IMR-90 (cell line): Measurements from ENCODE around the gene COL9A2. TPM values are rescaled to one million over a fixed set of nuclear protein-coding genes. Genes with fewer than 3 reads are reported as not detected.
A peak's percentile ranks its signal among the peaks of the same experiment; 100 is the strongest.

Source experiments
- ATAC-seq: fragments of 200-7000 bp; cut with Tn5 transposase; 2 replicates; pipeline ENCODE4 v1.9.1; 2020; ENCODE audit warnings: low read depth, mild to moderate bottlenecking, moderate library complexity
- BruUV-seq: library from RNA; stranded (reverse); fragments of 400-500 nt; replicated peaks from 2 replicates; lab custom pipeline; 2021; lab: Mats Ljungman, UMichigan
- CTCF ChIA-PET: fragments of 300-600 bp; formaldehyde crosslinking; extraction: SDS; loops from one replicate; lab custom pipeline; 2021; ENCODE audit warnings: antibody characterized with exemption; lab: Yijun Ruan, JAX
- POLR2A ChIA-PET: fragments of 300-600 bp; sonication (Branson Sonifier 250); formaldehyde crosslinking; loops from one replicate; lab custom pipeline; 2022; ENCODE audit warnings: antibody characterized with exemption; ENCODE audit not compliant: unreplicated experiment; lab: Charles Lee
- DNase-seq: peaks from one replicate; pipeline ENCODE4 v3.0.0; 2013
- H2AFZ ChIP-seq: replicated peaks from 2 replicates; pipeline ENCODE3; 2013; ENCODE audit warnings: low read length, mild to moderate bottlenecking; ENCODE audit not compliant: poor library complexity
- H2AK5ac ChIP-seq: 2 replicates; pipeline ENCODE4 v1.6.1; 2013; ENCODE audit warnings: low read depth, low read length, inconsistent platforms
- H2AK9ac ChIP-seq: replicated peaks from 2 replicates; pipeline ENCODE3; 2013; ENCODE audit warnings: mild to moderate bottlenecking, low read depth, low read length, moderate library complexity; ENCODE audit not compliant: poor library complexity
- H2BK120ac ChIP-seq: 2 replicates; pipeline ENCODE4 v1.6.1; 2013; ENCODE audit warnings: low read depth, low read length, inconsistent platforms
- H2BK15ac ChIP-seq: 3 replicates; pipeline ENCODE4 v1.6.1; 2013; ENCODE audit warnings: low read depth, low read length, inconsistent platforms
- H2BK20ac ChIP-seq: 2 replicates; pipeline ENCODE4 v1.6.1; 2013; ENCODE audit warnings: low read depth, mild to moderate bottlenecking, inconsistent platforms, low read length, moderate library complexity
- H2BK5ac ChIP-seq: 2 replicates; pipeline ENCODE4 v1.6.1; 2013; ENCODE audit warnings: mild to moderate bottlenecking, low read depth, low read length, inconsistent platforms; ENCODE audit not compliant: poor library complexity, severe bottlenecking
- H3K14ac ChIP-seq: replicated peaks from 2 replicates; pipeline ENCODE4 v1.6.1; 2013; ENCODE audit warnings: low read depth, low read length, inconsistent platforms
- H3K18ac ChIP-seq: 2 replicates; pipeline ENCODE4 v1.6.1; 2013; ENCODE audit warnings: low read depth, low read length, control low read depth
- H3K23ac ChIP-seq: 2 replicates; pipeline ENCODE4 v1.6.1; 2013; ENCODE audit warnings: low read depth, low read length, inconsistent platforms
- H3K27ac ChIP-seq: 2 replicates; pipeline ENCODE4 v1.5.1; 2013; ENCODE audit warnings: mild to moderate bottlenecking, control low read depth, low read length; ENCODE audit not compliant: insufficient read depth
- H3K27me3 ChIP-seq: 2 replicates; pipeline ENCODE4 v1.6.1; 2013; ENCODE audit warnings: low read length; ENCODE audit not compliant: control insufficient read depth, insufficient read depth
- H3K36me3 ChIP-seq: 2 replicates; pipeline ENCODE4 v1.6.1; 2013; ENCODE audit warnings: low read length, mixed read lengths; ENCODE audit not compliant: control insufficient read depth, insufficient read depth
- H3K4ac ChIP-seq: 2 replicates; pipeline ENCODE4 v1.6.1; 2013; ENCODE audit warnings: low read depth, low read length, inconsistent platforms
- H3K4me1 ChIP-seq: 2 replicates; pipeline ENCODE4 v1.6.1; 2013; ENCODE audit warnings: low read length, mixed read lengths; ENCODE audit not compliant: control insufficient read depth, insufficient read depth
- H3K4me2 ChIP-seq: 2 replicates; pipeline ENCODE4 v1.6.1; 2013; ENCODE audit warnings: low read depth, mild to moderate bottlenecking, control low read depth, low read length, moderate library complexity
- H3K4me3 ChIP-seq: 2 replicates; pipeline ENCODE4 v1.5.1; 2013; ENCODE audit warnings: low read depth, mild to moderate bottlenecking, control low read depth, low read length, moderate library complexity; ENCODE audit not compliant: insufficient read depth
- H3K56ac ChIP-seq: 2 replicates; pipeline ENCODE4 v1.6.1; 2013; ENCODE audit warnings: low read length, inconsistent platforms; ENCODE audit not compliant: insufficient read depth; ENCODE audit errors: extremely low read depth
- H3K79me1 ChIP-seq, 2 experiments: 2 replicates each; pipeline ENCODE4 v1.6.1; 2013; ENCODE audit warnings: low read length in 2 of 2, inconsistent platforms in 1 of 2, low read depth in 1 of 2
- H3K9ac ChIP-seq: 2 replicates; pipeline ENCODE4 v1.6.1; 2013; ENCODE audit warnings: low read depth, low read length, control low read depth
- H3K9me1 ChIP-seq: 2 replicates; pipeline ENCODE4 v1.6.1; 2013; ENCODE audit warnings: low read length, inconsistent platforms; ENCODE audit not compliant: insufficient read depth
- H3K9me3 ChIP-seq: 2 replicates; pipeline ENCODE4 v1.6.1; 2013; ENCODE audit warnings: low read length; ENCODE audit not compliant: control insufficient read depth, insufficient read depth
- H4K20me1 ChIP-seq: 2 replicates; pipeline ENCODE4 v1.6.1; 2013; ENCODE audit warnings: low read length, inconsistent platforms; ENCODE audit not compliant: insufficient read depth
- H4K5ac ChIP-seq: 2 replicates; pipeline ENCODE4 v1.6.1; 2013; ENCODE audit warnings: mild to moderate bottlenecking, low read depth, low read length, control low read depth
- H4K8ac ChIP-seq, 2 experiments: 2 replicates each; pipeline ENCODE4 v1.6.1; 2013; ENCODE audit warnings: low read depth in 2 of 2, low read length in 2 of 2, control low read depth in 1 of 2, inconsistent platforms in 1 of 2
- H4K91ac ChIP-seq: 2 replicates; pipeline ENCODE4 v1.6.1; 2013; ENCODE audit warnings: low read depth, low read length, inconsistent platforms; ENCODE audit not compliant: insufficient read depth
- BHLHE40 ChIP-seq: fragments of 150-350 bp; IDR thresholded peaks from 2 replicates; pipeline ENCODE4 v1.6.1; 2016; ENCODE audit warnings: mild to moderate bottlenecking, low read depth, low read length
- CEBPB ChIP-seq: IDR thresholded peaks from 2 replicates; pipeline ENCODE4 v1.6.1; 2012; ENCODE audit warnings: low read depth, low read length, improper control_type of control experiment
- CHD1 ChIP-seq: IDR thresholded peaks from 2 replicates; pipeline ENCODE4 v1.6.1; 2012; ENCODE audit warnings: low read depth, low read length, improper control_type of control experiment
- ELK1 ChIP-seq: fragments of 150-350 bp; IDR thresholded peaks from 2 replicates; pipeline ENCODE4 v1.6.1; 2016; ENCODE audit warnings: low read depth, mild to moderate bottlenecking, low read length, moderate library complexity, borderline replicate concordance
- MAFK ChIP-seq: IDR thresholded peaks from 2 replicates; pipeline ENCODE4 v1.6.1; 2012; ENCODE audit warnings: low read depth, low read length, improper control_type of control experiment
- MAZ ChIP-seq: IDR thresholded peaks from 2 replicates; pipeline ENCODE4 v1.6.1; 2012; ENCODE audit warnings: low read depth, mild to moderate bottlenecking, low read length, improper control_type of control experiment, moderate library complexity, borderline replicate concordance
- MXI1 ChIP-seq: IDR thresholded peaks from 2 replicates; pipeline ENCODE4 v1.6.1; 2012; ENCODE audit warnings: low read depth, mild to moderate bottlenecking, low read length, moderate library complexity, borderline replicate concordance
- POLR2A ChIP-seq: IDR thresholded peaks from 2 replicates; pipeline ENCODE4 v1.6.1; 2012; ENCODE audit warnings: mild to moderate bottlenecking, low read depth, low read length
- RAD21 ChIP-seq: IDR thresholded peaks from 2 replicates; pipeline ENCODE4 v1.6.1; 2012; ENCODE audit warnings: low read length, improper control_type of control experiment
- RFX5 ChIP-seq: IDR thresholded peaks from 2 replicates; pipeline ENCODE4 v1.8.0; 2012; ENCODE audit warnings: low read depth, mild to moderate bottlenecking, low read length, moderate library complexity
- SMC3 ChIP-seq: fragments of 150-350 bp; IDR thresholded peaks from 2 replicates; pipeline ENCODE4 v1.6.1; 2016; ENCODE audit warnings: low read depth, mild to moderate bottlenecking, antibody characterized with exemption, low read length, moderate library complexity
- USF2 ChIP-seq: fragments of 150-350 bp; IDR thresholded peaks from 2 replicates; pipeline ENCODE4 v1.6.1; 2017; ENCODE audit warnings: mild to moderate bottlenecking, antibody characterized with exemption, low read length, low read depth
- WGBS, 2 experiments: methylation state at CpG; one replicate each; pipeline versions ENCODE4 v1.1.5 to v1.1.7; 2013; ENCODE audit warnings: missing lambda C conversion rate in 2 of 2; ENCODE audit not compliant: insufficient read length in 1 of 2; ENCODE audit errors: extremely low coverage in 2 of 2; 5-methylcytosine and 5-hydroxymethylcytosine counted together
- dilution Hi-C: fragments of 300-500 bp; cut with HindIII; formaldehyde crosslinking; loops from one replicate; pipeline ENCODE4 v1.14.3; 2018; ENCODE audit warnings: low sequenced_read_pairs; ENCODE audit not compliant: unreplicated experiment
- in situ Hi-C: fragments of 300-500 bp; cut with MboI; formaldehyde crosslinking; loops from 3 replicates; pipeline ENCODE4 v1.14.3; 2019; ENCODE audit warnings: low sequenced_read_pairs, inconsistent platforms, mixed read lengths
- intact Hi-C: fragments of 100-400 bp; cut with micrococcal nuclease; formaldehyde crosslinking; loops from 2 replicates; pipeline ENCODE4 v1.10.0; 2022
- polyA plus RNA-seq, 3 experiments: library from polyadenylated mRNA; depleted of rRNA; stranded (reverse); fragments of >200 nt; gene quantifications; 2 replicates each; pipeline ENCODE4 v1.2.3, GENCODE V29; 2012; ENCODE audit warnings: low replicate concordance in 1 of 3
- total RNA-seq: library from RNA; depleted of rRNA; stranded (reverse); fragments of >200 nt; gene quantifications from 2 replicates; pipeline ENCODE4 v1.2.3, GENCODE V29; 2012

Gene COL9A2
- total and polyA plus RNA-seq, 2 of the 4 experiments (the other 2 are of a cell fraction), result 0.90 to 1.6 TPM

- TF ChIP-seq MAZ (no peak), CEBPB (no peak)
Observed at GRCh38 chr1:40313958-40314720, 2.9 kb downstream of the COL9A2 start (continued).

- CTCF ChIA-PET, result interaction anchor here (1.1 kb wide), 1 partner anchor 170 kb away, joined by 3 read pairs; no protein-coding TSS in a partner anchor
- TF ChIP-seq CHD1 (no peak), USF2 (no peak), RFX5 (no peak), POLR2A (no peak), SMC3 (no peak), ELK1 (no peak), RAD21 (no peak), MXI1 (no peak), CEBPB (no peak), MAFK (no peak), BHLHE40 (no peak)
Observed at GRCh38 chr1:40313329-40313957, 3.6 kb downstream of the COL9A2 start.

More at GRCh38 chr1:40313329-40313957, 3.6 kb downstream of the COL9A2 start:
- 86% methylated on average over 1 of the region's 5 CpGs; no CpG with 5 or more reads in 1 of the 2 experiments for WGBS, 2 experiments
- Histone ChIP-seq H4K20me1 (no peaks in the 10 kb centered on the region), H3K4ac (0 out of 2 replicates have a peak overlapping the region, but pooled peaks have one; percentile 16), H3K36me3 (no peaks in the 10 kb centered on the region), H2BK15ac (peak overlapping the region; percentile 41; the same call in 1 of the 3 replicates), H3K4me3 (no peak overlapping the region), H3K79me1 (no peaks in the 10 kb centered on the region), H2BK5ac (no peak overlapping the region), H2BK120ac (no peak overlapping the region), H4K8ac (no peak overlapping the region), H3K14ac (no peak overlapping the region; the same call in 1 of the 2 replicates), H2AK5ac (no peak overlapping the region), H3K4me1 (peaks cover 13% of the 10 kb centered on the region; the same call in 1 of the 2 replicates), H3K56ac (no peak overlapping the region), H3K9ac (no peak overlapping the region), H3K4me2 (no peak overlapping the region), H2BK20ac (no peak overlapping the region), H3K9me1 (peaks cover 3% of the 10 kb centered on the region; the same call in 1 of the 2 replicates), H3K9me3 (no peaks in the 10 kb centered on the region), H4K5ac (no peak overlapping the region; the same call in 1 of the 2 replicates), H3K23ac (no peak overlapping the region), H3K18ac (no peak overlapping the region), H2AK9ac (no peak overlapping the region), H2AFZ (no peak overlapping the region), H3K27ac (no peak overlapping the region), H3K27me3 (peaks cover 26% of the 10 kb centered on the region), H4K91ac (no peak overlapping the region)
- dilution Hi-C loops, result no loop called here
- ATAC-seq, result no peak
- DNase-seq, result no peak
- no TSS peak for BruUV-seq
- POLR2A ChIA-PET, result no interaction called here
- in situ Hi-C loops, result no loop called here
- intact Hi-C loops, result no loop called here
